Stomach (tissue), 4 donors: ENCODE measurements around the gene GRIA2.

Source experiments
- CTCF ChIP-seq, 7 experiments: fragments of 450-650 bp in 4 of 7; fragments of 200-600 bp in 3 of 7; sonication (generic) in 3 of 7; IDR thresholded peaks; one replicate each; pipeline ENCODE4 v1.5.1; 2016 to 2019; ENCODE audit warnings: antibody characterized with exemption in 7 of 7, control low read depth in 2 of 7, mild to moderate bottlenecking in 1 of 7
- POLR2AphosphoS5 ChIP-seq, 3 donors: sonication (generic); formaldehyde crosslinking; IDR thresholded peaks; one replicate each; pipeline ENCODE4 v1.6.1; 2016; ENCODE audit warnings: antibody characterized with exemption in 3 of 3

GRCh38 chr4:157204634-157205244 lies 15.8 kb upstream of the GRIA2 start:
- peak in 2 of 7 experiments; percentile 21 to 26 for TF ChIP-seq CTCF (IDR thresholded peaks at IDR 0.05)
- TF ChIP-seq POLR2AphosphoS5 (IDR thresholded peaks at IDR 0.05), result no peak
